Type B pancreatic cell (in vitro differentiated cells): ENCODE measurements around the gene NSG2. TPM values are rescaled to one million over a fixed set of nuclear protein-coding genes. Genes with fewer than 3 reads are reported as not detected.

Source experiments
- DNase-seq: peaks from one replicate; pipeline ENCODE4 v3.0.0; 2021; ENCODE audit warnings: mixed read lengths; ENCODE audit not compliant: unreplicated experiment; ENCODE audit errors: extremely low spot score
- H3K27ac Mint-ChIP-seq: 2 replicates; pipeline ENCODE4 v1.8.0; 2021; ENCODE audit warnings: mild to moderate bottlenecking, mixed read lengths
- H3K27me3 Mint-ChIP-seq: 2 replicates; pipeline ENCODE4 v1.8.0; 2021; ENCODE audit warnings: mixed read lengths
- H3K36me3 Mint-ChIP-seq: 2 replicates; pipeline ENCODE4 v1.8.0; 2021; ENCODE audit warnings: mixed read lengths
- H3K4me1 Mint-ChIP-seq: one replicate; pipeline ENCODE4 v1.8.0; 2021; ENCODE audit warnings: mixed read lengths; ENCODE audit not compliant: unreplicated experiment
- H3K4me3 Mint-ChIP-seq: 2 replicates; pipeline ENCODE4 v1.8.0; 2021; ENCODE audit warnings: mild to moderate bottlenecking, mixed read lengths
- H3K9me3 Mint-ChIP-seq: 2 replicates; pipeline ENCODE4 v1.8.0; 2021; ENCODE audit warnings: mixed read lengths
- total RNA-seq: library from RNA; stranded (reverse); gene quantifications from 2 replicates; pipeline ENCODE4 v1.2.1, GENCODE V29; 2021; ENCODE audit warnings: low replicate concordance
- TF ChIP-seq, protein P1 (sequence below): fragments of 200-600 bp; sonication (generic); conservative IDR thresholded peaks from 2 replicates; pipeline ENCODE4 v1.5.0; 2021; ENCODE audit warnings: antibody characterized with exemption, mild to moderate bottlenecking

NSG2 gene
- total RNA-seq, 1 donor from 2014 or later: 3.1 TPM

DNA sequence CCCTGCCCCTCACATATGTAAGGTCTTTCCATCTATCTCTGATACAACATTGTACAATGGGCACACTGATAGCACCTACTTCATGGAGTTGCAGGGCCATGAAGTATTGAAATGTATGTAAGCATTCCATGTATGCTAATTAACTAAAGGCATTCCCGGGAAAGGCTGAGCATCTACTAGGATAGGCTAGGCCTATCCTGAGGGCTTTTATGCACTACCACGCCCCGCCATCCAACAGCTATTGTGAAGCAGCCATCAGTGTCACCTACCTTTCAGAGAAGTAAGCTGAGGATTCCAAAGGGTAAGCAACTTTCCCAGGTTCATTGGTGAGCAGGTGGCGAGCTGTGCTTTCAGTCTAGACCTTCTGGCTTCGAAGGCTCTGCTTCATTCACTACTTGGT lies 47.6 kb downstream of the NSG2 start:
- no peaks in the 10 kb centered on the region for H3K4me1 Mint-ChIP-seq
- no peak overlapping the region for H3K4me3 Mint-ChIP-seq

DNA sequence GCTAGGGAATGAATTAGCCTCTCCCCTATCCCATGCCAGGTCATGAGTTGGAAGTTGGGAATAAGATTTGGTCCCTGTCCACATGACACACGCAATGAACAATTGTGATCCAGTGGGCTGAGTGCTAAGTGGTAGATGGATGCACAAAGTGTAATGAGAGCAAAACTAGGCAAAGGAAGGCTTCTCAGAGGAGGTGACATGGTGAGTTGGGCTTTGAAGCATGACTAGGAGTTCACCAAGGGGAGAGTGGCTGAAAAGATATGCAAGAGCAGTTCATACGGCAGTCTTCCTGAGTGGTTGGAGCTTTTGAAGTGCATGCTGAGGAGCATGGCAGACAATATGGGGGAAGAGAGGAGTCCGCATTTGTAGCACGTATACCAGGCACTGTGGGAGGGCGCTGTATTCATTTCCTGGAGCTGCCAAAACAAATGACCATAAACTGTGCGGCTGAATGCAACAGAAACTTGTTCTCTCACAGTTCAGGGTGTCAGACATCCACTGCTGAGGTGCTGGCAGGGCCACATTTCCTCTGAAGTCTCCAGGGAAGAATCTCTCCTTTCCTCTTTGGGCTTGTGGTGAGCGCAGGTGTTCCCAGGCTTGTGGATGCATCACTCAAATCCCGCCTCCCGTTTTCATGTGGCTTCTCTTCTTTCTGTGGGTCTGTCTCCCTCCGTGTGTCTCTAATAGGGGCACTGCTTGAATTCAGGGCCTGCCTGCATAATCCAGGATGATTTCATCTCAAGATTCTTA lies 49.5 kb downstream of the NSG2 start:
- Mint-ChIP-seq H3K36me3 (no peaks in the 10 kb centered on the region), H3K27me3 (peaks cover 18% of the 10 kb centered on the region), H3K27ac (no peak overlapping the region), H3K4me3 (no peak overlapping the region), H3K4me1 (no peaks in the 10 kb centered on the region), H3K9me3 (no peaks in the 10 kb centered on the region)
- TF ChIP-seq, protein P1, sequence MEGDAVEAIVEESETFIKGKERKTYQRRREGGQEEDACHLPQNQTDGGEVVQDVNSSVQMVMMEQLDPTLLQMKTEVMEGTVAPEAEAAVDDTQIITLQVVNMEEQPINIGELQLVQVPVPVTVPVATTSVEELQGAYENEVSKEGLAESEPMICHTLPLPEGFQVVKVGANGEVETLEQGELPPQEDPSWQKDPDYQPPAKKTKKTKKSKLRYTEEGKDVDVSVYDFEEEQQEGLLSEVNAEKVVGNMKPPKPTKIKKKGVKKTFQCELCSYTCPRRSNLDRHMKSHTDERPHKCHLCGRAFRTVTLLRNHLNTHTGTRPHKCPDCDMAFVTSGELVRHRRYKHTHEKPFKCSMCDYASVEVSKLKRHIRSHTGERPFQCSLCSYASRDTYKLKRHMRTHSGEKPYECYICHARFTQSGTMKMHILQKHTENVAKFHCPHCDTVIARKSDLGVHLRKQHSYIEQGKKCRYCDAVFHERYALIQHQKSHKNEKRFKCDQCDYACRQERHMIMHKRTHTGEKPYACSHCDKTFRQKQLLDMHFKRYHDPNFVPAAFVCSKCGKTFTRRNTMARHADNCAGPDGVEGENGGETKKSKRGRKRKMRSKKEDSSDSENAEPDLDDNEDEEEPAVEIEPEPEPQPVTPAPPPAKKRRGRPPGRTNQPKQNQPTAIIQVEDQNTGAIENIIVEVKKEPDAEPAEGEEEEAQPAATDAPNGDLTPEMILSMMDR: no peak
- no peak for DNase-seq

More for the DNA sequence above, 47.6 kb downstream of the NSG2 start:
- TF ChIP-seq, protein P1: no peak
- Mint-ChIP-seq H3K9me3 (no peaks in the 10 kb centered on the region), H3K27me3 (peaks cover 27% of the 10 kb centered on the region), H3K36me3 (no peaks in the 10 kb centered on the region), H3K27ac (no peak overlapping the region)
- no peak for DNase-seq

DNA sequence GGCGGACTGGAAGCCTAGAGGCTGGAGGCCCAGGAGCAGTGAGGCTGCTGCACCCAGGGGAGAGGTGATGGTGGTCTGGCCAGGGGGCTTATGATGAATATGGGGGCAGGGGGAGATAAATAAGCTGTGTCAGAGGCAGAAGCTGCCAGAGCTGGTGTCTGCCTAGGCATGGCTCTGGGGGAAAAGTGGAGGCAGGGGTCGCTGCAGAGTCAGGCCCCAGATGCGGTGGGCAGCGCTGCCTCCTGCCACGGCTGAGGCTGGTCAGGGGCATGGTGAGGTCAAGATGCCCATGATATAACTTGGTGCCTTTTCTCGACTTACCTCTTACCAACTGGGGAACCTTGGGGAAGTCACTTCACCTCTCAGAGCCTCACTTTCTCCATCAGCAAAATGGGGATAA lies 51.1 kb downstream of the NSG2 start:
- H3K36me3 Mint-ChIP-seq: no peaks in the 10 kb centered on the region
- TF ChIP-seq, protein P1: no peak
- no peaks in the 10 kb centered on the region for H3K9me3 Mint-ChIP-seq
- no peak overlapping the region for H3K27ac Mint-ChIP-seq
- H3K4me1 Mint-ChIP-seq: no peaks in the 10 kb centered on the region
- no peak for DNase-seq
- H3K4me3 Mint-ChIP-seq: no peak overlapping the region
- H3K27me3 Mint-ChIP-seq: peaks cover 7% of the 10 kb centered on the region

DNA sequence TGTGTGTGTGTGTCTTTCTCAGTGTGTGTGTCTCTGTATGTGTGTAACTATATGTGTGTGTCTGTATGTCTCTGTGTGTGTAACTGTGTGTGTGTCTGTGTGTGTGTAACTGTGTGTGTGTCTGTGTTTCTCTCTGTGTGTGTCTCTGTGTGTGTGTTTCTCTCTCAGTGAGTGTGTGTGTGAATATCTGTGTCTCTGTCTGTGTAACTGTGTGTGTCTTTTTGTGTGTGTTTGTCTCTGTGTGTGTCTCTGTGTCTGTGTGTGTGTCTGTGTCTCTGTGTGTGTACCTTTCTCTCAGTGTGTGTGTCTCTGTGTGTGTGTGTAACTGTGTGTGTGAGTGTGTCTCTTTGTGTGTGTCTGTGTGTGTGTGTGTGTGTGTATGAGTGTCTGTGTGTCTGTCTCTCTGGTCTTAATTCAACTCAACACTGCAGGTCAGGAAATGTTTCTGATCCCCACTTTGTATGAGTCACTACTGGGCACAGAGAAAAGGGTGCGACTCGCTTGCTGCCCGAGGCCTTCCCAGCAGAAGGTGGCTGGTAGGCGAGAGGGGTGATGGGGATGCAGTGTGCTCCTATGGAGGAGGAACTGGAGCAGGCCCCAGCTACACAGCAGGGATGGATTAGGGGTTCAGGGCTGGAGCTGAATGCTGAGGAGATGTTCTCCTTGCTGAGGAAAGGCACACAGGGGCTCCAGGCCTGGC lies 52.1 kb downstream of the NSG2 start:
- DNase-seq: no peak
- H3K4me1 Mint-ChIP-seq: no peaks in the 10 kb centered on the region
- no peak overlapping the region for H3K27ac Mint-ChIP-seq
- peaks cover 5% of the 10 kb centered on the region for H3K27me3 Mint-ChIP-seq
- TF ChIP-seq, protein P1: no peak
- H3K4me3 Mint-ChIP-seq: no peak overlapping the region
- no peaks in the 10 kb centered on the region for H3K9me3 Mint-ChIP-seq
- H3K36me3 Mint-ChIP-seq: no peaks in the 10 kb centered on the region

DNA sequence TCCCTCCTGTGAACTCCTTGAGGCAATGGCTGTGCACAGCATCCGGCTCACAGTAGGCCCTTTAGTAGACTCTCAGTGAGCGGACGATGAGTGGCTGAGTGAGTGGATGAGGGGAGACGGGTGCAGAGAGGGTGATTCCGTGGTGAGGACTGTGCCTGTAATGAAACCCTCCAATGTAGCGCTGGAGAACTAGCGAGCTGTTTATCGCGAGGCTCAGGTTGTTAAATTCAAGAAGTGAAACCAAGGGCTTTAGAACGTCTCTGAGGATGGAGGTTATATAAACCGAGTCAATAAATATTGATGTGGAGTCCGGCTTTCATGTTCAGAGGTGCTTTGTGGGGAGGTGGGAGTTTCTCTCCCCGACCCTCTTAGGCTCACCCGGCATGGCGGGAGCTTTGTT lies 53.2 kb downstream of the NSG2 start:
- TF ChIP-seq, protein P1: no peak
- no peak overlapping the region for H3K27ac Mint-ChIP-seq
- no peak overlapping the region for H3K4me3 Mint-ChIP-seq
- no peaks in the 10 kb centered on the region for H3K4me1 Mint-ChIP-seq
- H3K27me3 Mint-ChIP-seq: peaks cover 4% of the 10 kb centered on the region
- no peaks in the 10 kb centered on the region for H3K36me3 Mint-ChIP-seq
- no peak for DNase-seq
- no peaks in the 10 kb centered on the region for H3K9me3 Mint-ChIP-seq
